NCI-H1436 (cell line): ENCODE data around the gene SEMA5A.

Experiments used
- DNase-seq: peaks from one replicate; lab custom pipeline; 2025; lab: John Stamatoyannopoulos, UW

Gene SEMA5A

DNA sequence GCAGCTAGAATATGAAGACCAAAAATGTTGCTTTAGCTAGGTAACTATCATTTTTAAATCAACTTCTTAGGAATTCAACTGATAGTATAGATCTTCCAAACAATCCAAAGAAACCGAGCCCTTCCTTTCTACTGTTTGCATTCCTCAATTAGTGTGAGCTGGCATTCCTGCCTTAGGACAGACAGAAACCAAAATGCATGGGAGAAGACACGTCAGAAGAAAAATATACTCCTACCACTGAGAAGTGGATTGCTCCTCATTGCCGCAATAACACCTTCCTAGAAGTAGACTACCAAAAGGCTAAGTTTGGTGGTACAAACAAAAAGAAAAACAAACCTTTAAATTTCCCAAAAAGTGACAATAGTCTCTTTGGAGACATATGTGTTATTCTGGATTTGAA lies 440.0 kb downstream of the SEMA5A start:
- no peak for DNase-seq

DNA sequence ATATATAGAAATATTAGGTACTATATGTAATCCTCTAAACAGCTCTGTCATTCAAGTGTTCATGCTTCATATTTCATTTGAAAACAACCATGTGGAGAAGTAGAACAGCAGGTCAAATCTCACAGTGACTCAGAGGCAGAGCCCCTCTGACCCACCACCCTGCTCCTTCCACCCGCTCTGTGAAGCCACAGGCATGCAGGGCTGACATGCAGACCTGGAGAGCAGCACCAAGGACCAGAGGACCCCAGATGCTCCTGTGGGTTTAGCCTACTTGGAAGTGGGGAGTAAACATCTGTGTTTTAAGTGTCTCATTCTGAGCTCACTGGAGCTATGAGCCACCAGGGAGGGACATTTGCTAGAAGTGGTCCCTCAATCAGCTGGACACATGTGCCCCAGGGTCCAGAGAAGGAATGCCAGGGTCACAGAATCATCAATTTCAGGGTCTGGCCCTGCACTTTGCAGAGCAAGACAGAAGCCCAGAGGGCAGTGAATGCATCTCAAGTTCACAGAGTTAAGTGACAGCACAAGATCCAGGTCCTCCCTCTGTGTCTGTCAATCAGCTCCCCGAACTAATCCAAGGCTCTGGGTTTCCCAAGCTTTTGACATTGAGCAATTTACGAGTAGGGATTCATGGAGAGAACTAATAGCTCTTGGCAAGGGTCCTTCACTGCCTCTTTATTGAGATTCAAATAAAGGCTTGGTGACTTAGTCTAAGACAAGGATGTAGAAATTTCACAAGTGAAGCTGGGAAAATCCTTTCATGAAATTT lies 441.1 kb downstream of the SEMA5A start:
- DNase-seq: no peak

DNA sequence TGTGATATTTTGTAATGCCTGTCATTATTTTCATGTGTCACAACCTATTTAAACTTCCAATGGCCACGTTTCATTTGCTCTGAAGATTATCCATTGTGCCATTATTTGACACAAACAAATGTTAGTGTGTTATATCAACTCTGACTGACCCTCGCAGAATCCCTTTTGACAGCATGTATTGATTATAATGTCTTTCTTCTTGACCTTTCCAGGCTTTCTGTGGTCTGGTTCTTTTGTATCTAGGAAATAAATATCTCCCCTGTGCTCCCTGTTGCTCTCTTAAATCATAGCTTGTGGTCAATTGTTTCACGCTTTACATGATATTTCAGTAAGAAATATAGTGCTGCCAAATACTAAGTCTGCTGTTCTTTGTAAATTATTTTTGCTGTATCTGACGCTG lies 442.6 kb downstream of the SEMA5A start:
- DNase-seq: no peak

DNA sequence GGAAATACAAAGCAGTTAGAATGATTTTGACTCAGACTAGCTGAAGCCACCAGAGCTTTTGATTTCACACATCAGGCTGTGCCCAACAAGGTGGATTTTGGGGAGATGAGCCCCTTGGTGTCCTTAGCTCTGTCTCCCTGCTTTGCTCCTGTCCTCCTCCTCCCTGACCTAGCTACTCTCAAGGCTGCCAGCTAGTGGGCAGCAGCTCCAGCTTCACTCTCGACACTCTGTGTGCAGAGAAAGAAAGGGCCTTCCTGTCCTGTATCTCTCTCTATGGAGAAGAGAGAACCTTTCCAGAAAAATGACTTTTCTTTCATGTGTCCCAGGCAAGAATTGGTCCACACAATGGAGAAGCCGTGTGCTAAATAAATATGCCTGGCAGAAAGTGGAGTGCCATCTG lies 446.2 kb downstream of the SEMA5A start:
- DNase-seq: no peak

DNA sequence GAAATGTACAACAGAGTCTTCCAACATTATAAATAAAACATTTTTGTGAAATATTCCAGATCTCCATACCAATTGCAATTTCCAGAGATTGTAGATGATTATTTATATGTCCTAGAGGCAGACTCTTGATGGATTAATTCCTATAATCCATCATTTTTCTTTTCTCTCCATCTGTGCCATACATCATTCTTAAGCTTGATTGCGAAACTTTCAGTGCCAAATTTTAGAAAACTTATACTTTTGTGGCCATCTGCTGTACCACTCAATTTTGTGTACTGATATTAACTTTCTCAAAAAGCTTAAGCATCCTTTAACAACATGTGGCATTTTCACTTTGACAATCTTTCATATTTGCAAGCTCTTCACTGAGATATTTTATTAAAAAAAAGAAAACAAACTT lies 446.9 kb downstream of the SEMA5A start:
- no peak for DNase-seq

DNA sequence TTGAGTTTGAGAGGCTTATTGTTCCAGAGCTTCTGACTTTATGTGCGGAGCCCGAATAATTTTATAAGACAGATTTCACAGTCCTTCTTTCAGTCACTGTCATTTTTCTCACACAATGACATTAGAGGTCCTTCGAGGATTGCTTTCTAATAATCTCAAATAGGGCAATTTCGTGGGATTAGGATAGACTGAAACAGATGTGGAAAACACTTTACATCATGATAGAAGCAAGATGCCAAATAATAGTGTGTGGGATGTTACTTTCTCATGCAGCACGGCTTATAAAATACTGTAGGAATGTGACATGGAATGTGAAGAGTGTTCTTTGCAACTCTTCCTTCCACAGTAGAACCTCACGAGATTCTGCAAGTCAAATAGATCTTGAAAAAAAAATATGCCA lies 451.3 kb downstream of the SEMA5A start:
- no peak for DNase-seq

DNA sequence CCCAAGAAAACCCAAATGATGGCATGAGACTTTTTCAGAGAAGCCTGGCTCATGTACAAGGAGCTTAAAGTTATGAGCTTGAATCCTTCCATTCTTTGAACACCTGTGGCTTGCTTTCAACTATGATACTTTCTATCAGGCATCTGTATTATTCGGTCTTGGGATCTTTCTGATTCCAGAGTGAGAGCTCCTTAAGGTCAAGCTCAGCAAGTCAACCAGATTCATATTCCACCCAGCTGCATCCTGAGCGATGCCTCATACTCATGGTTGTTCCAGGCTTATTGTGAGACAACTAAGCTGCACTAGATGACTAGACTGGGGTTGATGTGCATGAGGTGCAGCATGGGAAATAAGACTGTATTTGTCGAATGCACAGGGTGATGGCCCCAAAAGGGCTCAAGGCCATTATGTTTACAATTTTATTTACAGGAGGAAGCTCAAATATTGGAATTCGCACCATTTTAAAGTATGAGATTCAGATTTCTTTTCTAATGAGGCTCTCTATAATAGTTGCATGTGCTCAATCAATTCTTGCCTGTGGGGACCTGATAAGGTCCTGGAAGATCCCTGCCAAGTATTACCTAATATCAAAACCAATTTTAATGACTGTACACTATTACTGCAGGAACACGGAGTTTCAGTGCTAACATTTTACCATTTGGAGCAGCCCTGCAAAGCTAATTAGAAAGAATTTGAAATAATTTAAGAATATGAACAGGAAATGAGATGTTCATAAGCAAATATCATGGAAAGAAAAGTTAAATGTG lies 453.8 kb downstream of the SEMA5A start:
- DNase-seq: no peak

DNA sequence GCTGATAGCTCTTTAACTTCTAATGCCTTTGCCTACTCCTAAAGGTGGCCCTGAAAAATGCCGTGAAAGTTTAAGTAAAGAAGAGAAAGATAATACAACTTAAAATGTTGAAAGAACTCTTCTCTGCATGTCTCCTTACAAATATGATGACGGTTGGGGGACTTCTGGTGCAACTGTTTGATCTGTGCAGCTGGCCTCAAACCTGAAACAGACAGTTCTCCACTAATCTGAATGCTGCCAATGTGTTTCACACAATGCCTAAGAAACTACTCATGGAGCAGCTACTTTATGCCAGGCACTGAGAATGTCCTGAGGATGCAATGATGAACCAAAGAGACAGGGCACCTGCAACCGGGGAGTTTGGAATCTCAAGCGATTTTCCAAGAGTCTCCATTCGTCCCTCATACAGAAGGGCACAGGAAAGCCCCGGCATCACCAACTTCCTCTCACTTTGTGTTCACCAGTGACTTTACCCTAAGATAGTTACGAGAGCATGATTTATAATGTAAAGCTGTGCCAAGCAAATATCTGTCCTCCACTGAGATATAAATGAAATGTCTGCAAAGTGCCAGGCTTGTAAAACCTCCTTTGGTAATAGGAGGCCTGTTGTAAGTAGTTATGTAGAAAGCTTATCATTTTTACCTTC lies 455.4 kb downstream of the SEMA5A start:
- no peak for DNase-seq

DNA sequence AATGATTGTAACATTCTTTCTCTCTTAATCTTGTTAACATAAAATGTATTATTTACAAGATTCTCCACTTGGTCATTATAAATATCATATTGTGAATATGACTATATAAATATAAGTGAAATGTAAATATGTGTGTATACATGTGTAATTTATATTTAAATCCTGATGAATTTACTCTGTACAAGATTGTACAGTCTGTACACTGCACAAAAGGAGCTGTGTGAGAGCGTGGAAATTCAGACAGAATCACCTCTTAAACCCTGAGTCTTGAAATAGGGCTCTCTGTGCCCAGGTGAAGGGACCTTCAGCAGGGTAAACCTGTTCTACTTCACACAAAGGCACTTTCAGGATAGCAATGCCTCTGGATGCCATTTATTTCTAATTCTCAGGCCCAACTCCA lies 456.0 kb downstream of the SEMA5A start:
- no peak for DNase-seq

DNA sequence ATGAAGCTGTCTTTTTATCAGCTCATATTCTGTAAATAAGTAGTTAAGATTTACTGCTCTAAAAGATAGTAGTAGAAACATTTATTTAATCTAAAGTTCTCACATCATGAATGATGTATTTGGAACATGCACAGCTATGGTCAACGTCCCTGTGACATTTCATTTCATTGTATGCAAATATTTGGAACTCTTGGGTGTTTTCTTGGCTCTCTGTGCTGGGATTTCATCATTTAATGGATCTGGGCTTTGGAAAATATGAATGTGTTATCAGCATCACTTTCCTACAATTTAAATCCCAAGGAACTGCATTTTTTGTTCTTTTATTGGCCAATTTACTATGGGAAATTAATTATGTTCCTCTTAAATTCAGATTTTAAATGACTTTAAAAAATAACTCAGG lies 462.9 kb downstream of the SEMA5A start:
- no peak for DNase-seq

DNA sequence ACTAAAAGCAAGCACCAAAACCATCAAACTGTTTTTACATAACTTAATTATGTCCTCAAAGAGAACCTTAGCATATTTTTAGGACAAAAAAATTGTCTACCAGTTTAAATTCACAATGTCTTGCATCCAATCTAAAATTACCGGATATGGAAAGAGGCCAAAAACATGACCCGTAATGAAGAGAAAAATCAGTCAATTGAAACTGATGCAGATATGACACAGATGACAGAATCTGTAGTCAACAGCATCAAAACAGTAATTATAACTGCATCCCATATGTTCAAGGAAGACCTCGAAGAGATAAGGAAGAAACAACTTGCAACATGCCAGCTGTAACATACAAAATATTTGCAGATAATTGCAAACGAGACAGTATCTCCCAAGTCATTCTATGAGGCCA lies 473.2 kb downstream of the SEMA5A start:
- DNase-seq: no peak

DNA sequence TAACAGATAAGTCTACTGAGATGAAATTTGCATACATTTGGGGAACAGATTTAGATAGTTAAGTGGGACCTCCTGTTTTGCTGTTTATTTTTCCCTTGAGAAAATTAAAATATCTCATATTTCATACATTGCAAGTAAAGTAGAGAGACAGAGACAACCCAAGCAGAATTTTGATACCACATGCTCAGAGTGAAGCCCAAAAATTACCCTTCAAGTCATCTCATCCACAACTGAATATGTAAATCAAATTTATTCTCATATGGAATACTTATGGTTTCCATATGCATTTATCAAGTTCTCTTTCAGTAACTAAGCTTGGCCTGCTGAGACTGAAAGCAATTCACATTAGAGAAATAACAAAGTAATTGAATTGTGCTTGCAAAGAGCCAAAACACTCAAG lies 474.4 kb downstream of the SEMA5A start:
- DNase-seq: no peak

DNA sequence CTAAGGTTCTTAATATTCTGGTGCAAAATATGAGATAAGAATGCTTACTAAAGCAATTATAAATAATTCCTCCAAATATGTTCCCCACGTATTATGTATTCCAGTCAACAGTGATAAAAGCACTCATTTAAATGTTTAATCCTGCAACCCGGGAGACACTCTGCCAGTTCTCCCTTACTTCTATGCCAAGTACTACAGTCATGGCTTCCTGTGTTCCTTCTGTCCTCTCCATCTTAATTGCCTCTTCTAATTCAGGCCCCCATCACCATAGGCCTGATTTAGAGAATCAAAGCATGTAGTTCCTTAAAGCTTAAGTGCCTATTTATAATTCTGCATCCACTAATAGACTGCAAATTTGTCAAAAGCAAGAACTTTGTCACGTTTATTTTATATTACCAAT lies 474.8 kb downstream of the SEMA5A start:
- no peak for DNase-seq

DNA sequence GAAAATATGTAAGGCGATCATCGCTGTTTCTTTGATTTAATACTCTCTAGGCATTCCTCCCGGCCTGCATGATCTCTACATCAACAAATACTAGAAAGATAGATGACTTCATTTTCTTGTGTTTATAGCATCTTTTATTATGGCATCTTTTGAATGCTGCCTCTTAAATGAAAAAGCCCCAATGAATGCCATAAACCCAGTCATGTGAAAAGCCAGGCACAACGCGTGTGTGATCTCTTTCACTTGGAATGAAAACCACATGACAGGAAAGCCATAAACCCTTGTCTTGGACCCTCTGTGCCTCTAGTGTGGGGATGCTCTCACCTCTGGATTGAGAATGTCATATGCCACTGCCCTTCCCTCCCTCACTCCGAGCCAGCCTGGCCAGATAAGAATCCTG lies 476.2 kb downstream of the SEMA5A start:
- DNase-seq: no peak

DNA sequence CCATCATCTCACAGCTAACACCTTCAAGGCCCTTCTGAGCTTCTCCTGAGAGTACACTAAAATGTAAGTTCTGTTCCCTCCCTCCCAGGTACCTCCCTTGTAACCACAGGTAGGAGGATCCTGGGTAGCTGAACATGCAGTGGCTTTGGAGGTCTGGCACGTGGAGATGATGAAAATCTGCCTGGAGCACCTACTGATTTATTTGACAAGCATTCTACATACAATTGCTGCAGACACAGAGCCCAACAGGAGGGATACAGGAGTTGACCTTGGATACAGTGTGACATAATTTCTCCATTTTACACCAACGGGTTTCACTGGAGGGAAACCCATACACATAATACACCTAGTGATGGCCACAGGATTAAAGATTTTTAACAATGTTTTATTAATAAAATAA lies 478.7 kb downstream of the SEMA5A start:
- no peak for DNase-seq

DNA sequence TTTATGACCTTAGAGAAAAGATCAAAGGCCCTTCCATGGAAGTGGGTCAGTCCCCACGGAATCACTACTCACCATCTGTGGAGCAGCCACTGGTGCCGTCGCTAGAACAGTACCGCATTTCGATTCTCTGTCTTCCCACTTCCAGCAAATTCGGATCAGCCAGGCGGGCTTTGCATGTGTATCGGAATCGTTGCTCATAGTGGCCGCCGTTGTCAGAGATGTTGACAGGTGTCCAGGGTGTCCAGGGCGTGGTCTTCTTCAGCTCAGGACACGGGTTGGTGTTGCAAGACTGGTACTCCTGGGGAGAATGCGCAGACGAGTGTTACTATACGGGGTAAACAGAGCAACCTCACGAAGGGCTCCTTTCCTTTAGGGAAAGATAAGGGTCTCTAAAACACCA lies 479.5 kb downstream of the SEMA5A start:
- no peak for DNase-seq

DNA sequence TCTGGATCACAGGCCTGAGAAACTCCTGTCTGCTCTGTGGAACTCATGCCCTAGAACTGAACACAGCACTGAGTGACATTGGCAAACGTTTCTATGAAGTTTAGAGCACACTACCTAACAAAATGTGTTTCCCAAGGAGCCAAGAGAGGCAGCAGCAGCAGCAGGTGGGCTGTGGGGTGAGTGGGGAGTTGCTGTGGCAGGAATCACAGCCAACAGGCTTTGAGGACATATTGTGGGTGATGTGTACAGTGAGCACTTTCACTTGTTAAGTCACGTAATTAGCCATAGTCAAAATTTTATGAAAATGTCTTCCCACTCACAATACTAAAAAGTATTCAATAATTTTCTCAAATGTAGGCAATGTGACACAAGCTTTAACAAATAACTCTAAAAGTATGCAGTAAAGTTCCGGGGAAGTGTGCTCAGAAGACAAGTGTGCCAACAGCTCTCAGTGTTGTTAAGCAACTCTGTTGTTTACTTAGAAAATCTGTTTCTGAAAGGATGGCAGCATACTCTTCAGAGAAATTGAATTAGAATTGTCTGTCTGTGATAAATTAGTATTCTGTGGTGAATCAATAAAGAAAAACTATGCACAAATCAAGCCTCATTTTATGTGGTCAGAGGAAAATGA lies 482.1 kb downstream of the SEMA5A start:
- DNase-seq: no peak

DNA sequence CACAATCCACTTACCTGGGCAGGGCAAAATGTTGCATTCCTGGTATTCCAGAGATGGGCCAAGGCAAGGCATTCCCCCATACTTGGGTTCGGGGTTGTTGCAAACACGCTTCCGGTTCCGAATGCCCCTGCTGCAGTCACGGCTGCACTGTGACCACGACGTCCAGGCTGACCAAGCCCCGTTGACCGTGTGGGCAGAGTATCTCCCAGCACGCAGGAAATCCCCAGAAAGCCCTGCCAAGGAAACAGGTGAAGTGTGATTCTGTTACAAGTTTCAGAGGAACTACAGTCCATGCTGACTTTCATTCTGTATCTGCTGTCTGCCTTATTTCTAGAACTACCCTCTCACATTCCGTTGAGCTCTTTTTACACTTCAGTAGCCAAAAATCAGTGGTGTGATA lies 483.0 kb downstream of the SEMA5A start:
- no peak for DNase-seq

DNA sequence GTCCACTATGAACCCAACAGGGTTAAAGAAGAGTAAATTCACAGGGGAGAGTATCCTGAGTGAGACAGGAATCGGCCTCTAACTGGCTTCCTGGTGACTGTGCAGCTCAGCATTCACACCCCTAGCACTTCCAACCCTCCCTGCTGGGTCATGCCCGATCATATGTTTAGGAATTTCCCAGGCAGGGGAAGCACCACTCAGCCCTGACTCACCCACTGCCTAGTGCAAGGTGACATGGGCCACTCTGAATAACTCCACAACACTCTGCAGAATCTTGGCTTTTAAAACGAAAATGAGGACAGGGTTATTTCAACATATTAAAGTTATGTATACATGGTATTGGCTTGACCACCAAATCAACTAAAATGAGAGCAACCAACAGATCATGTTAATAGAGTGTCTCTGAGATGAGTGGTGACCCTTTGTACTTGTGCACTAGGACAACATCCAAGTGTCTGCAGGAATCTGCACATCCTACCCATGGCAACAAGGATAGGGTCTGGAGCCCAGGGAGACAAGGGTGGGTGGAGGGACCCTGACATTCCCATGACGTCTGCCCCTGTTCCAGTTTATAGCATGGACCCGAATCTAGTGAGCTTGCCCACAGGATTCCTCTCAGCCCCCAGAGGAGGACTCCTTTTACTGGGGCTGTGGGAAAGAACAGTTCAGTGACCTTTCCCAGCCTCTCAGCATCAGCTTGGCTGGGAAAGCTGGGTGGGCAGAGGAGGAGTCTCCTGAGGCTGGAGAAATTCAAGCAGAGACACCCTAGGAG lies 485.8 kb downstream of the SEMA5A start:
- no peak for DNase-seq

DNA sequence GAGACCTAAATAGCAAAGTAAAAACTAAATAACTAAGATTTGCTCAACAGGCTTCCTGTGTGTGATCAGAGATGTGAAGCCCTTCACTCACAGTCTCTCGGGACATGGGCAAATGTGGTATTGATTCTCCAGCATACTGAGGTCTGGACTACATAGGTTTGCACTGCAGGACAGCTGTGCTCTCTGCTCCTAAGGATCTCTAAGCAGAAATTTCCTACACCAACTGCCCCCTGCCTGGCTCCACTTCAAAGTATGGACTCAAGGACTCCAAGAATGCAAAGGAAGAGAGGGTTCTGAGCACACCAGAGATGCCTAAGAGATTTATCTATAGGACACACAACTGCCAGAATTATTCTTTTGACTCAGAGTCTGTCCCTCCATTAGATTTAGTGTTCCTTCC lies 487.2 kb downstream of the SEMA5A start:
- no peak for DNase-seq

DNA sequence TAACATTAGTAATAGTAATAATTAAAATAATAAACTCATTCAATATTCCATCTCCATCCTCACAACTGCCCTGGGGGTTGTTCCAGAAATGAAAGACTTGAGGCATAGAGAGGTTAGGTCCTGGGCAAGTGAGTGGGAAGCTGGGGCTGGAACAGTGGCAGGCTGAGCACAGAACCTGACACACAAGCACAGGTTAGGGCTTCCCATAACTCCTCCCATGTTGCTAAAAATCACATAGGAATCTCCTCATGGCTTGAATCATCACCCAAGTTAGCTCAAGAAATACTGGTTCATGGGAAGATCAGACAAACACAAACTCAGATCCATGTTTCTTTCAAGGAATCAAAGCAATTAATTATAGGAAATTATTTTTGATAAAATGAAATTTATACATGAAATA lies 487.7 kb downstream of the SEMA5A start:
- DNase-seq: no peak

DNA sequence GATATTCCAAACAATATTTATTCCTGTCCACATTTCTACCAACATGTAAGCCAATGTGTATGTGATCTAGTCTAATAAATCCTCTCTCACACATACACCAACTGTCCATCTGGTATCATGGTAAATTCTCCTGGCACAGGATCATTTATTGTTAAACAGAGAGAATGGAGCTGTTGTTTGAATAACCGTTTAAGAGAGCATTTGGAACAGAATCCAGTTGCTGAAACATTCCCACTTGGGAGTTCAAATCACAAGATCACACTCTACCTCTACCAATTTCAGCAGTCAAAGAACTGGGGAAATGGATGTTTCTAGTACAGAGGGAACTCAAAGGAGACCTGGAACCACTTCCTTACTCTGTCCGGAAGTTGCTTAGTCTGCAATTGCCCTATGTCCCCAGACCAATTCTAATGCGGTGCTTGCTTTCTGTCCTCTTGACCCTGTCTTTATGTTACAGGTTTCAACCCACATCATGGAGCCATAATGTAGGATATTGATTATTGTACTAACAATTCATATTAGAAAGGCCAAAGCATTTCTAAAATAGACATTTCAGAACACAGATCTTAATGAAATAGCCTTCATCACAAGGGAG lies 488.4 kb downstream of the SEMA5A start:
- no peak for DNase-seq
